ENCODE results near the gene KLHL8.

KLHL8 gene
- total RNA-seq: 11.2 to 22.4 (median 15.1) reads per million in 4 donors

GRCh38 chr4:87220094-87220822 lies at the start of gene KLHL8:
Gene KLHL8, minus strand, starts transcription at chr4:87220618. Its CDS starts 25,079 bp downstream, at chr4:87195539.
- DNase-seq: peak; percentile 68 to 88 (median 73)

GRCh38 chr4:87270144-87270543 lies 49.7 kb upstream of the KLHL8 start:
- DNase-seq: peak in 1 of 5 donors; percentile 1

GRCh38 chr4:87268411-87268810 lies 48.0 kb upstream of the KLHL8 start:
- no peak for DNase-seq

GRCh38 chr4:87266986-87267385 lies 46.6 kb upstream of the KLHL8 start:
- no peak for DNase-seq

GRCh38 chr4:87262886-87263285 lies 42.5 kb upstream of the KLHL8 start:
- no peak for DNase-seq

GRCh38 chr4:87260477-87260876 lies 40.1 kb upstream of the KLHL8 start:
- no peak for DNase-seq

- DNase-seq: no peak
Measured at GRCh38 chr4:87258677-87259076, 38.3 kb upstream of the KLHL8 start.

GRCh38 chr4:87257523-87257922 lies 37.1 kb upstream of the KLHL8 start:
- no peak for DNase-seq

GRCh38 chr4:87255755-87256154 lies 35.3 kb upstream of the KLHL8 start:
- no peak for DNase-seq

- DNase-seq: no peak
Measured at GRCh38 chr4:87251106-87251505, 30.7 kb upstream of the KLHL8 start.

- DNase-seq: no peak
Measured at GRCh38 chr4:87250294-87250693, 29.9 kb upstream of the KLHL8 start.

GRCh38 chr4:87249332-87250019 lies 29.1 kb upstream of the KLHL8 start:
- no peak for DNase-seq

- no peak for DNase-seq
Measured at GRCh38 chr4:87243426-87244053, 23.1 kb upstream of the KLHL8 start.

GRCh38 chr4:87241336-87241735 lies 20.9 kb upstream of the KLHL8 start:
- no peak for DNase-seq

GRCh38 chr4:87240341-87240740 lies 19.9 kb upstream of the KLHL8 start:
- DNase-seq: no peak

GRCh38 chr4:87239821-87240220 lies 19.4 kb upstream of the KLHL8 start:
- no peak for DNase-seq

GRCh38 chr4:87239194-87239593 lies 18.8 kb upstream of the KLHL8 start:
- DNase-seq: no peak

GRCh38 chr4:87236861-87237260 lies 16.4 kb upstream of the KLHL8 start:
- no peak for DNase-seq

GRCh38 chr4:87235020-87235671 lies 14.7 kb upstream of the KLHL8 start:
- no peak for DNase-seq

GRCh38 chr4:87232216-87232615 lies 11.8 kb upstream of the KLHL8 start:
- no peak for DNase-seq

GRCh38 chr4:87230806-87231205 lies 10.4 kb upstream of the KLHL8 start:
- DNase-seq: no peak

- no peak for DNase-seq
Measured at GRCh38 chr4:87229979-87230378, 9.6 kb upstream of the KLHL8 start.

GRCh38 chr4:87228262-87228860 lies 7.9 kb upstream of the KLHL8 start:
- DNase-seq: no peak
